ENCODE data around the gene ZNF93. TPM values are rescaled to one million over a fixed set of nuclear protein-coding genes. Genes with fewer than 3 reads are reported as not detected.

Gene ZNF93
- total and polyA plus RNA-seq, 2 of the 13 experiments (the other 11 are each of a cell fraction or from before 2014, with no cell fraction given), result 0.49 to 0.66 TPM

DNA sequence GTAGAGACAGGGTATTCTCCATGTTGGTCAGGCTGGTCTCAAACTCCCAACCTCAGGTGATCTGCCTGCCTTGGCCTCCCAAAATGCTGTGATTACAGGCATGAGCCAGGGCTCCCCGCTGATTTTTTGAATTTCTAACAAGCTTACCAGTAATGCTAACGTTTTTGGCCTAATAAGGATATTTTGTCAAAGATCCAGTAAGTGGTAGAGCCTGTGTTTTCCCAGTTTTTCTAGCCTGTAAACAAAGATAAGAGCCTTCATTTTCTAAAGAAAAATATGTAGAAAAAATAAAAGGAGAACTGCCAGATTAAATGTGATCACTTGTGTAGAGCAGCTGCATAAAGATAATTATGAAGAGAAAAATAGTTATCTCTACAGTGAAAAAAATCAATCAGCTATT is 37.7 kb downstream of the ZNF93 start (continued):
- TF ChIP-seq, protein P1, sequence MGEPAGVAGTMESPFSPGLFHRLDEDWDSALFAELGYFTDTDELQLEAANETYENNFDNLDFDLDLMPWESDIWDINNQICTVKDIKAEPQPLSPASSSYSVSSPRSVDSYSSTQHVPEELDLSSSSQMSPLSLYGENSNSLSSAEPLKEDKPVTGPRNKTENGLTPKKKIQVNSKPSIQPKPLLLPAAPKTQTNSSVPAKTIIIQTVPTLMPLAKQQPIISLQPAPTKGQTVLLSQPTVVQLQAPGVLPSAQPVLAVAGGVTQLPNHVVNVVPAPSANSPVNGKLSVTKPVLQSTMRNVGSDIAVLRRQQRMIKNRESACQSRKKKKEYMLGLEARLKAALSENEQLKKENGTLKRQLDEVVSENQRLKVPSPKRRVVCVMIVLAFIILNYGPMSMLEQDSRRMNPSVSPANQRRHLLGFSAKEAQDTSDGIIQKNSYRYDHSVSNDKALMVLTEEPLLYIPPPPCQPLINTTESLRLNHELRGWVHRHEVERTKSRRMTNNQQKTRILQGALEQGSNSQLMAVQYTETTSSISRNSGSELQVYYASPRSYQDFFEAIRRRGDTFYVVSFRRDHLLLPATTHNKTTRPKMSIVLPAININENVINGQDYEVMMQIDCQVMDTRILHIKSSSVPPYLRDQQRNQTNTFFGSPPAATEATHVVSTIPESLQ (CRISPR knock-in tag; conservative IDR thresholded peaks at IDR 0.05), result no peak
- TF ChIP-seq HDAC1 (CRISPR knock-in tag; IDR thresholded peaks at IDR 0.05), result no peak
- TF ChIP-seq, protein P2, sequence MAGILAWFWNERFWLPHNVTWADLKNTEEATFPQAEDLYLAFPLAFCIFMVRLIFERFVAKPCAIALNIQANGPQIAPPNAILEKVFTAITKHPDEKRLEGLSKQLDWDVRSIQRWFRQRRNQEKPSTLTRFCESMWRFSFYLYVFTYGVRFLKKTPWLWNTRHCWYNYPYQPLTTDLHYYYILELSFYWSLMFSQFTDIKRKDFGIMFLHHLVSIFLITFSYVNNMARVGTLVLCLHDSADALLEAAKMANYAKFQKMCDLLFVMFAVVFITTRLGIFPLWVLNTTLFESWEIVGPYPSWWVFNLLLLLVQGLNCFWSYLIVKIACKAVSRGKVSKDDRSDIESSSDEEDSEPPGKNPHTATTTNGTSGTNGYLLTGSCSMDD (CRISPR knock-in tag; IDR thresholded peaks at IDR 0.05), result no peak
- no peak for TF ChIP-seq ATF1 (CRISPR knock-in tag; IDR thresholded peaks at IDR 0.05)
- TF ChIP-seq U2AF1 (optimal IDR thresholded peaks at IDR 0.05; ENCODE audit: low read depth, low read length), result no peak
- TF ChIP-seq, protein P3, sequence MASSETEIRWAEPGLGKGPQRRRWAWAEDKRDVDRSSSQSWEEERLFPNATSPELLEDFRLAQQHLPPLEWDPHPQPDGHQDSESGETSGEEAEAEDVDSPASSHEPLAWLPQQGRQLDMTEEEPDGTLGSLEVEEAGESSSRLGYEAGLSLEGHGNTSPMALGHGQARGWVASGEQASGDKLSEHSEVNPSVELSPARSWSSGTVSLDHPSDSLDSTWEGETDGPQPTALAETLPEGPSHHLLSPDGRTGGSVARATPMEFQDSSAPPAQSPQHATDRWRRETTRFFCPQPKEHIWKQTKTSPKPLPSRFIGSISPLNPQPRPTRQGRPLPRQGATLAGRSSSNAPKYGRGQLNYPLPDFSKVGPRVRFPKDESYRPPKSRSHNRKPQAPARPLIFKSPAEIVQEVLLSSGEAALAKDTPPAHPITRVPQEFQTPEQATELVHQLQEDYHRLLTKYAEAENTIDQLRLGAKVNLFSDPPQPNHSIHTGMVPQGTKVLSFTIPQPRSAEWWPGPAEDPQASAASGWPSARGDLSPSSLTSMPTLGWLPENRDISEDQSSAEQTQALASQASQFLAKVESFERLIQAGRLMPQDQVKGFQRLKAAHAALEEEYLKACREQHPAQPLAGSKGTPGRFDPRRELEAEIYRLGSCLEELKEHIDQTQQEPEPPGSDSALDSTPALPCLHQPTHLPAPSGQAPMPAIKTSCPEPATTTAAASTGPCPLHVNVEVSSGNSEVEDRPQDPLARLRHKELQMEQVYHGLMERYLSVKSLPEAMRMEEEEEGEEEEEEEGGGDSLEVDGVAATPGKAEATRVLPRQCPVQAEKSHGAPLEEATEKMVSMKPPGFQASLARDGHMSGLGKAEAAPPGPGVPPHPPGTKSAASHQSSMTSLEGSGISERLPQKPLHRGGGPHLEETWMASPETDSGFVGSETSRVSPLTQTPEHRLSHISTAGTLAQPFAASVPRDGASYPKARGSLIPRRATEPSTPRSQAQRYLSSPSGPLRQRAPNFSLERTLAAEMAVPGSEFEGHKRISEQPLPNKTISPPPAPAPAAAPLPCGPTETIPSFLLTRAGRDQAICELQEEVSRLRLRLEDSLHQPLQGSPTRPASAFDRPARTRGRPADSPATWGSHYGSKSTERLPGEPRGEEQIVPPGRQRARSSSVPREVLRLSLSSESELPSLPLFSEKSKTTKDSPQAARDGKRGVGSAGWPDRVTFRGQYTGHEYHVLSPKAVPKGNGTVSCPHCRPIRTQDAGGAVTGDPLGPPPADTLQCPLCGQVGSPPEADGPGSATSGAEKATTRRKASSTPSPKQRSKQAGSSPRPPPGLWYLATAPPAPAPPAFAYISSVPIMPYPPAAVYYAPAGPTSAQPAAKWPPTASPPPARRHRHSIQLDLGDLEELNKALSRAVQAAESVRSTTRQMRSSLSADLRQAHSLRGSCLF (CRISPR knock-in tag; IDR thresholded peaks at IDR 0.05; ENCODE audit: borderline replicate concordance), result no peak

Data from HepG2 (cell line).